ENCODE data around the gene TMEM18. TPM values are rescaled to one million over a fixed set of nuclear protein-coding genes. Genes with fewer than 3 reads are reported as not detected.

TMEM18 gene
- total and polyA plus RNA-seq, 7 donors: 8.2 to 27.9 (median 18.1) TPM

DNA sequence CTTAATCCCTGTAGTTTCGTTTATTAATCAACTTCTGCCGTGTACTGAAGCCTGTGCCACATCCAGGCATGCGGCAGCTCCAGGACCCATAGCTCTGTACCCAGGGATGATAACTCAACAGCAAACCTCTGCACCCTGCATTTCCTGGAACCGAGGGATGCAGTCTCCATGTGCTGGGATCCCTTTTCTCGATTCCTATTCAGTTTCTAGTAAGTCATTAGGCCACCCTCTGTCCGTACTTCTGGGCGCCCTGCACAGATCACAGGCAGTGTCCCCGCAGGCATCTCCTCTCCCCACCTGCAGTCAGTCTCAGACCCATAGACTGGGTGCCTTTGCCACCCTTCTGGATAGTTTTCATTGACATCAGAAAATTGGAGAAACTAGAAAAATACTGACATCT is 18.8 kb downstream of the TMEM18 start:
- TF ChIP-seq, protein P1, sequence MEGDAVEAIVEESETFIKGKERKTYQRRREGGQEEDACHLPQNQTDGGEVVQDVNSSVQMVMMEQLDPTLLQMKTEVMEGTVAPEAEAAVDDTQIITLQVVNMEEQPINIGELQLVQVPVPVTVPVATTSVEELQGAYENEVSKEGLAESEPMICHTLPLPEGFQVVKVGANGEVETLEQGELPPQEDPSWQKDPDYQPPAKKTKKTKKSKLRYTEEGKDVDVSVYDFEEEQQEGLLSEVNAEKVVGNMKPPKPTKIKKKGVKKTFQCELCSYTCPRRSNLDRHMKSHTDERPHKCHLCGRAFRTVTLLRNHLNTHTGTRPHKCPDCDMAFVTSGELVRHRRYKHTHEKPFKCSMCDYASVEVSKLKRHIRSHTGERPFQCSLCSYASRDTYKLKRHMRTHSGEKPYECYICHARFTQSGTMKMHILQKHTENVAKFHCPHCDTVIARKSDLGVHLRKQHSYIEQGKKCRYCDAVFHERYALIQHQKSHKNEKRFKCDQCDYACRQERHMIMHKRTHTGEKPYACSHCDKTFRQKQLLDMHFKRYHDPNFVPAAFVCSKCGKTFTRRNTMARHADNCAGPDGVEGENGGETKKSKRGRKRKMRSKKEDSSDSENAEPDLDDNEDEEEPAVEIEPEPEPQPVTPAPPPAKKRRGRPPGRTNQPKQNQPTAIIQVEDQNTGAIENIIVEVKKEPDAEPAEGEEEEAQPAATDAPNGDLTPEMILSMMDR (IDR thresholded peaks at IDR 0.05): no peak
- intact Hi-C loops (cut with DNase I): no loop called here
- Histone ChIP-seq H3K27ac (no peak overlapping the region), H3K27me3 (ENCODE audit: insufficient read depth in 3 of 3, low read length in 2 of 3) (peaks cover 0 to 8% (median 5%) of the 10 kb centered on the region in 3 donors), H3K4me1 (no peaks in the 10 kb centered on the region), H3K4me3 (no peak overlapping the region), H3K9me3 (no peaks in the 10 kb centered on the region), H3K36me3 (ENCODE audit: insufficient read depth in 1 of 2, low read depth in 1 of 2) (peaks cover 0 to 2% of the 10 kb centered on the region in 2 donors)
- 77 to 90% (median 86%) methylated on average over 8 of the region's 8 CpGs for whole genome bisulfite sequencing, 3 donors
- DNase-seq: no peak
- ATAC-seq: no peak

DNA sequence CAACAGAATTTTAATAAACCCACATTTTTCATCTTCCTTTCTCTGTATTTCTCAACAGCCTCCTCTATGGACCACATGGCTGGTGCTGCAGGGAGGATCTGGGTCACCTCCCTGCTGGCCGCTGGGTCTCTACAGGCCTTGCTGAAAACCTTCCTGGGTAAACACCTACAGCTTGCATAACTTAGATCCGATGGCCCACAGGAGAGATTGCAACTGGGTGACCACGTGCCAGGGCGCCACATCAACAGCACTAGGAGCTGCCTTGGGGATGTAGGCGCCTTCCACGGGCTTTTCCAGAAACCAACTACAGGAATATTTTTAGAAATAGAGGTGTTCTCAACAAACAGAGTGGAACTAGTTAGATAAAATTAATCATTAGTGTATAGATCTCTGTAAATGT is 19.4 kb downstream of the TMEM18 start:
- Histone ChIP-seq H3K36me3 (ENCODE audit: insufficient read depth in 1 of 2, low read depth in 1 of 2) (no peaks in the 10 kb centered on the region), H3K4me3 (no peak overlapping the region), H3K9me3 (no peaks in the 10 kb centered on the region), H3K27me3 (ENCODE audit: insufficient read depth in 3 of 3, low read length in 2 of 3) (peaks cover 0 to 11% (median 5%) of the 10 kb centered on the region in 3 donors), H3K27ac (no peak overlapping the region), H3K4me1 (no peaks in the 10 kb centered on the region)
- DNase-seq: no peak
- intact Hi-C loops (cut with DNase I): no loop called here
- 80 to 93% (median 90%) methylated on average over 6 of the region's 6 CpGs for whole genome bisulfite sequencing, 3 donors
- TF ChIP-seq, protein P1 (IDR thresholded peaks at IDR 0.05): no peak
- no peak for ATAC-seq

DNA sequence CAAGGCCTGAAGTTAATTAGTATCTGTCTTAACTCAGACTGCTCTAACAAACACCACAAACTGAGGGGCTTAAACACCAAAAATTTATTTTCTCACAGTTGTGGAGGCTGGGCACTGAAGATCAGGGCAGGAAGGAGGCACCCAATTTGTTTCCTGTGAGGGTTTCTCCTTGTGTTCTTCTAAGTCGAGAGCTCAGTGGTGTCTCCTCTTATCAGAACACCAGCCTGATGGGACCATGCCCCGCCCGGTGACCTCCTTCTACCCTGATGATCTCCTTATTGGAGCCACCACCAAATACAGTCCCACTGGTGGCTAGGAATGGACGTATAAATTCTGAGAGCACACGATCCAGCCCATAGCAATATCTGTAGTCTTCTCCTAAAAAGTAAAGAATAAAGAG is 20.5 kb downstream of the TMEM18 start:
- Histone ChIP-seq H3K9me3 (no peaks in the 10 kb centered on the region), H3K4me1 (no peaks in the 10 kb centered on the region), H3K27ac (no peak overlapping the region), H3K36me3 (ENCODE audit: insufficient read depth in 1 of 2, low read depth in 1 of 2) (no peaks in the 10 kb centered on the region), H3K4me3 (no peak overlapping the region), H3K27me3 (ENCODE audit: insufficient read depth in 3 of 3, low read length in 2 of 3) (peaks cover 0 to 12% (median 5%) of the 10 kb centered on the region in 3 donors)
- ATAC-seq (no peak), DNase-seq (no peak)
- TF ChIP-seq, protein P1 (IDR thresholded peaks at IDR 0.05): no peak
- intact Hi-C loops (cut with DNase I): no loop called here
- 80 to 86% (median 81%) methylated on average over 5 of the region's 5 CpGs for WGBS, 3 donors

DNA sequence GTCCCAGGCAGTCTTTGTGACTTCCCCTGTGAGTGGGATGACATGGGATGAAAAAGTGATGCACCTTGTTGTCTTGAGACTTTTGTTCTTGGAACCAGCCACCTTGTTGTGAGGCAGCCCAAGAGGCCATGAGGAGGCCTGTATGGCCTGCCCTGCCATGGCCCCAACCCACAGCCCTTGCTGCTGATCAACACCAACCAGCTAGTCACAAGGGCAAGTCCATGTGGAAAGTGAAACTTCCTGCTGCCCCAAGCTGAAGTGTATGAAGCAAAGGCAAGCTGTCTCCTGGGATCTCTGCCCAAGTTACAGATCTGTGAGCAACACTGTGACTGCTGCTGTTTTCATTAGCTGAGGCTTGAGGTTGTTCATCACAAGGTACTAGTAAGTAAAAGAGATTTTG is 21.6 kb downstream of the TMEM18 start:
- H3K27ac ChIP-seq: no peak overlapping the region
- TF ChIP-seq, protein P1 (IDR thresholded peaks at IDR 0.05): no peak
- H3K27me3 ChIP-seq (ENCODE audit: insufficient read depth in 3 of 3, low read length in 2 of 3): peaks cover 0 to 11% (median 1%) of the 10 kb centered on the region in 3 donors
- no peak for ATAC-seq
- H3K36me3 ChIP-seq (ENCODE audit: insufficient read depth in 1 of 2, low read depth in 1 of 2): no peaks in the 10 kb centered on the region
- intact Hi-C loops (cut with DNase I): no loop called here
- no peak for DNase-seq
- no peaks in the 10 kb centered on the region for H3K9me3 ChIP-seq
- H3K4me1 ChIP-seq: no peaks in the 10 kb centered on the region
- no peak overlapping the region for H3K4me3 ChIP-seq

DNA sequence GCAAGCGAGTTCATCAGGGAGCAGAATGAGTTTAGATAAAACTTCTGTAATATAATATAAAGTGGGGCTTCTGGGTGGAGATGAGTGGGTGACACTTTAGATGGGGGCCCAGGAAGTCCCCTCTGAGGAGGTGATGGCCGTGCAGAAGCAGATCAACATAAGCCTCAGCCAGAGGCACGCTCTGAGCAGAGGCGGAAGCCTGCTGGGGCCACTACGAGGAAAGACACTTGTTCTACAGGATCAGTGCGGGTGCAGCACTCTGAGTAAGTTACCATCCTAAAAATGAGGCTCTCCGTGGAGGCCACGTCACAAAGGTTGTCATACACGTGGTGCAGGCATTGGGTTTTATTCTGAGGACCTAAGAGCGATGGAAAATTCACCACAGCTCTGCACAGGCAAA is 22.3 kb downstream of the TMEM18 start:
- 77 to 84% (median 83%) methylated on average over 10 of the region's 10 CpGs for WGBS, 3 donors
- H3K27ac ChIP-seq: no peak overlapping the region
- DNase-seq: no peak
- no peaks in the 10 kb centered on the region for H3K9me3 ChIP-seq
- no peak overlapping the region for H3K4me3 ChIP-seq
- TF ChIP-seq, protein P1 (IDR thresholded peaks at IDR 0.05): no peak
- H3K27me3 ChIP-seq (ENCODE audit: insufficient read depth in 3 of 3, low read length in 2 of 3): peaks cover 0 to 4% (median 0%) of the 10 kb centered on the region in 3 donors
- H3K4me1 ChIP-seq: no peaks in the 10 kb centered on the region
- intact Hi-C loops (cut with DNase I): no loop called here
- ATAC-seq: no peak
- no peaks in the 10 kb centered on the region for H3K36me3 ChIP-seq (ENCODE audit: insufficient read depth in 1 of 2, low read depth in 1 of 2)
